ENCODE data around the gene RAD51C. TPM values are rescaled to one million over a fixed set of nuclear protein-coding genes. Genes with fewer than 3 reads are reported as not detected.

Gene RAD51C
- total RNA-seq, 1 donor from 2014 or later, result 21.0 TPM

GRCh38 chr17:58660621-58661020, 31.8 kb upstream of the RAD51C start:
- no peak overlapping the region for H3K27ac ChIP-seq
- intact Hi-C loops (cut with DNase I), result no loop called here
- H3K27me3 ChIP-seq (ENCODE audit: low read depth), result no peaks in the 10 kb centered on the region
- H3K4me1 ChIP-seq, result no peaks in the 10 kb centered on the region
- no peaks in the 10 kb centered on the region for H3K36me3 ChIP-seq
- TF ChIP-seq CTCF (IDR thresholded peaks at IDR 0.05), result no peak
- ATAC-seq (no peak), DNase-seq (no peak)
- no peak overlapping the region for H3K4me3 ChIP-seq
- no peaks in the 10 kb centered on the region for H3K9me3 ChIP-seq

GRCh38 chr17:58661499-58661898, 30.9 kb upstream of the RAD51C start:
- Histone ChIP-seq H3K27me3 (ENCODE audit: low read depth) (no peaks in the 10 kb centered on the region), H3K9me3 (no peaks in the 10 kb centered on the region), H3K4me3 (no peak overlapping the region), H3K27ac (no peak overlapping the region), H3K36me3 (no peaks in the 10 kb centered on the region), H3K4me1 (no peaks in the 10 kb centered on the region)
- TF ChIP-seq CTCF (IDR thresholded peaks at IDR 0.05), result no peak
- ATAC-seq (no peak), DNase-seq (no peak)
- intact Hi-C loops (cut with DNase I), result no loop called here

GRCh38 chr17:58664302-58664701, 28.1 kb upstream of the RAD51C start:
- Histone ChIP-seq H3K27me3 (ENCODE audit: low read depth) (no peaks in the 10 kb centered on the region), H3K4me3 (no peak overlapping the region), H3K4me1 (no peaks in the 10 kb centered on the region), H3K9me3 (no peaks in the 10 kb centered on the region), H3K36me3 (no peaks in the 10 kb centered on the region), H3K27ac (no peak overlapping the region)
- TF ChIP-seq CTCF (IDR thresholded peaks at IDR 0.05), result no peak
- DNase-seq, result no peak
- intact Hi-C loops (cut with DNase I), result no loop called here
- ATAC-seq, result no peak

- Histone ChIP-seq H3K9me3 (no peaks in the 10 kb centered on the region), H3K36me3 (no peaks in the 10 kb centered on the region), H3K27ac (peak overlapping the region; percentile 65), H3K27me3 (ENCODE audit: low read depth) (no peaks in the 10 kb centered on the region), H3K4me1 (no peaks in the 10 kb centered on the region), H3K4me3 (peak overlapping the region; percentile 36)
- intact Hi-C loops (cut with DNase I), result no loop called here
- no peak for TF ChIP-seq CTCF (IDR thresholded peaks at IDR 0.05)
- DNase-seq, result no peak
- no peak for ATAC-seq
Observed at GRCh38 chr17:58665946-58666857, 26.2 kb upstream of the RAD51C start.

- H3K36me3 ChIP-seq, result no peaks in the 10 kb centered on the region
- H3K4me1 ChIP-seq, result no peaks in the 10 kb centered on the region
- no peaks in the 10 kb centered on the region for H3K27me3 ChIP-seq (ENCODE audit: low read depth)
- H3K27ac ChIP-seq, result peak overlapping the region; percentile 65
- no peaks in the 10 kb centered on the region for H3K9me3 ChIP-seq
- H3K4me3 ChIP-seq, result peak overlapping the region; percentile 36
- intact Hi-C loops (cut with DNase I), result no loop called here
- ATAC-seq (peak; percentile 77 to 86), DNase-seq (peak; percentile 89)
- TF ChIP-seq CTCF (IDR thresholded peaks at IDR 0.05), result no peak
Observed at GRCh38 chr17:58666858-58667267, 25.5 kb upstream of the RAD51C start.

Measured in lower lobe of right lung (tissue), 2 donors.